H1 (cell line): ENCODE data around the gene MYO9B. TPM values are rescaled to one million over a fixed set of nuclear protein-coding genes. Genes with fewer than 3 reads are reported as not detected.

Experiments used
- ASH2L ChIP-seq: fragments of 200-600, 300-600 bp; sonication (generic); IDR thresholded peaks from one replicate; pipeline ENCODE4 v1.7.1; 2017; ENCODE audit warnings: low read length
- CHD2 ChIP-seq: IDR thresholded peaks from 2 replicates; pipeline ENCODE4 v1.6.1; 2012; ENCODE audit warnings: low read length, improper control_type of control experiment
- HDAC6 ChIP-seq: IDR thresholded peaks from one replicate; pipeline ENCODE4 v1.7.1; 2012; ENCODE audit warnings: low read depth, mild to moderate bottlenecking, inconsistent platforms, low read length, moderate library complexity
- SIN3A ChIP-seq, 2 experiments: IDR thresholded peaks in 1 of 2; conservative IDR thresholded peaks in 1 of 2; 2 replicates each; pipeline ENCODE4 v1.6.1; 2011 to 2012; ENCODE audit warnings: low read length in 2 of 2, improper control_type of control experiment in 1 of 2, low read depth in 1 of 2, mild to moderate bottlenecking in 1 of 2
- USF2 ChIP-seq: IDR thresholded peaks from 2 replicates; pipeline ENCODE4 v1.6.1; 2011; ENCODE audit warnings: low read length, improper control_type of control experiment
- YY1 ChIP-seq: IDR thresholded peaks from 2 replicates; pipeline ENCODE4 v1.6.1; 2011; ENCODE audit warnings: low read depth, mild to moderate bottlenecking, low read length
- polyA plus RNA-seq, 7 experiments: library from polyadenylated mRNA; depleted of rRNA in 3 of 7; stranded (reverse) in 5 of 7; unstranded in 2 of 7; fragments of >200 nt in 5 of 7; fragments of 200-250 nt in 2 of 7; gene quantifications; 1 replicate in 5 of 7; 2 replicates in 1 of 7; 4 replicates in 1 of 7; pipeline versions ENCODE4 v1.2.1 to v1.2.3, GENCODE V29; 2011 to 2013; ENCODE audit warnings: missing spikeins in 2 of 7, mixed read lengths in 2 of 7
- total RNA-seq: library from RNA; stranded (reverse); fragmentation: NEBNext Ultra II Directional; extraction: Animal tissue kit (Norgen Biotek cat#: 25700); gene quantifications from 2 replicates; pipeline ENCODE4 v1.2.1, GENCODE V29; 2021

Gene MYO9B
- total and polyA plus RNA-seq, 2 of the 8 experiments (the other 6 are each of a cell fraction or from before 2014, with no cell fraction given), result 27.6 to 77.1 TPM

GRCh38 chr19:17227798-17228367, 152.3 kb downstream of the MYO9B start (continued):
- no peak for TF ChIP-seq HDAC6
- TF ChIP-seq YY1, result no peak
- TF ChIP-seq ASH2L, result no peak
- no peak for TF ChIP-seq CHD2
- no peak for TF ChIP-seq SIN3A (conservative IDR thresholded peaks at IDR 0.05 in 1 of 2, IDR thresholded peaks at IDR 0.05 in 1 of 2; ENCODE audit: low read depth in 1 of 2, low read length in 2 of 2)
- TF ChIP-seq USF2, result no peak
